GM11168 (cell line): Measurements from ENCODE around the gene GRK3.
"Not testable (repeated sequence)": the region's sequence is repeated elsewhere in the genome, so short reads cannot be mapped to it uniquely, and the experiment has no call there.

Source experiments
- in situ Hi-C: fragments of 300-500 bp; cut with MboI; formaldehyde crosslinking; loops from one replicate; pipeline ENCODE4 v1.12.0; 2022; ENCODE audit warnings: low sequenced_read_pairs; ENCODE audit not compliant: unreplicated experiment

Gene GRK3

DNA sequence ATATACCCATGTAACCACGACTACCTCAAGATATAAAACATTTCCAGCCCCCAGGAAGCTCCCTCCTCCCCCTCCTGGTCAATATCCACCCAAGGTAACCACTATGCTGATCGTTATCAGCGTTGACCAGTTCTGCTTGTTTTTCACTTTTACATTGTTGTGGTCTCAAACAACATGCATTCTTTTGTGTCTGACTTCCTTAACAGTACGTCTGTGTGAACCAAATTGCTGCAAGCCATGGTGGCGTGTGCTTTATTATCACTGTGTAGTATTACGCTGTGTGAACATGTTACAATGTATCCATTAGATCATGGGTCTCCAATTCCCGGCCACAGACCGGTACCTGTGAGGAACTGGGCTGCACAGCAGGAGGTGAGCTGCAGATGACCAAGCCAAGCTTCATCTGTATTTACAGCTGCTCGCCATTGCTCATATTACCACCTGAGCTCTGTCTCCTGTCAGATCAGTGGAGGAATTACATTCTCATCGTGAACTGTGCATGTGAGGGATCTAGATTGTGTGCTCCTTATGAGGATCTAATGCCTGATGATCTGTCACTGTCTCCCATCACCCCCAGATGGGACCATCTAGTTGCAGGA lies 15.5 kb upstream of the GRK3 start:
- in situ Hi-C loops = no loop called here

DNA sequence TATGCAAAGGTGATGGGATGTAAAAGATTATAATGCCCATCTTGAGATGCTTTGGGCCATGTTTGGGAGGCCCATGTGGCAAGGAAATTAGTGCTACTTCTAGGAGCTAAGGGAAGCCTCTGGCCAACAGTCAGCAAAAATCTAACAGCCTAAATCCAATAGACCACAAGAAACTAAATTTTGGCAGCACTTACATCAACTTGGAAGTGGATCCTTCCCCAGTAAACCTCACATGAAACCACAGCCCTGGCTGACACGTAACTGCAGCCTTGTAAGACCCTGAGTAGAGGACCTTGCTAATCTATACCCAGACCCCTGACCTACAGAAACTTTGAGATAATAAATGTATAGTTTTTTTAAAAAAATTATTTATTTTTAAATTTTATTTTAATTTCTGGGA lies 13.1 kb upstream of the GRK3 start:
- in situ Hi-C loops = no loop called here

DNA sequence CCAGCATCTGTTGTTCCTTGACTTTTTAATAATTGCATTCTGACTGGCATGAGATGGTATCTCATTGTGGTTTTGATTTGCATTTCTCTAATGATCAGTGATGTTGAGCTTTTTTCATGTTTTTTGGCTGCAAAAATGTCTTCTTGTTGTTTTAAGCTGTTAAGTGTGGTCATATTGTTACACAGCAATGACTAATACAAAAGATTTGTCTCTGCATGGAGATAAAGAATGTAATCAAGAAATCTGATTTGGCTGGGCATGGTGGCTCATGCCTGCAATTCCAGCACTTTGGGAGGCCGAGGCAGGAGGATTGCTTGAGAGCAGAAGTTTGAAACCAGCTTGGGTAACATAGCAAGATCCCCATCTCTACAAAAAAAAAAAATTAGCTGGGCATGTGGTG lies 12.1 kb upstream of the GRK3 start:
- in situ Hi-C loops = not testable (repeated sequence)

DNA sequence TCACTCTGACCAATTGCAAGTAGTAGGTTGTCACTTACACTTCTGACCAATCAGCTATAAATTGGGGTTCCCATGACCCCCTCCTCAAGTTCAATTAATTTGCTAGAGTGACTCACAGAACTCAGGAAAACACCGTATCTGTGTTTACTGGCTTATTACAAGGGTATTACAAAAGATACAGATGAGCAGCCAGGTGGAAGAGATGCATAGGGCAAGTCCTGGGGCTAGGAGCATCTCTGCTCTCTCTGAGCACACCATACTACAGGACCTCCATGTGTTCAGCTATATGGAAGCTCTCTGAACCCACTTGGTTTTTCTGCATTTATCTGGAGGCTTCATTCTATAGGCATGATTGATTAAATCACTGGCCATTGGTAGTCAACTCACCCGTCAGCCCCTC lies 11.3 kb upstream of the GRK3 start:
- in situ Hi-C loops = no loop called here

DNA sequence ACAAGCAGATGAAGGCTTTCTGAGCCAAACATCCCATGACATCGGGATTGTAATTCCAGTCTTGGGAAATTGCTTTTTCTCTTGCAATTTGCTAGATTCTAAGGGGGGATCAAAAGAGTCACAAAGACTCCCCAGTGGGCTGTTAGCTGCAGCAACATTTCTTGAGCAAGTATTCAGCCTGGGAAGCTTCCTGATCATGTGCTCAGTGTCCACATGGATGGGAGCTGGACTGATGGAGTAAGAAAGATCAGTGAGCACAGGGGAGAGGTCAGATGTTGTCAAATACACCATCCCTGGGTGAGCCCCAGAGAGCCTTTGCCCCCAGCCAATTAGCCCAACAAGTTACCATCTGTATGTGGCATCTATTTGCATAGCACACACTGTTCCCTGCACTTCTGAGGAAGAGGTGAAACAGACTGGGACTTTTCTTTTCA lies 10.2 kb upstream of the GRK3 start:
- in situ Hi-C loops = no loop called here

DNA sequence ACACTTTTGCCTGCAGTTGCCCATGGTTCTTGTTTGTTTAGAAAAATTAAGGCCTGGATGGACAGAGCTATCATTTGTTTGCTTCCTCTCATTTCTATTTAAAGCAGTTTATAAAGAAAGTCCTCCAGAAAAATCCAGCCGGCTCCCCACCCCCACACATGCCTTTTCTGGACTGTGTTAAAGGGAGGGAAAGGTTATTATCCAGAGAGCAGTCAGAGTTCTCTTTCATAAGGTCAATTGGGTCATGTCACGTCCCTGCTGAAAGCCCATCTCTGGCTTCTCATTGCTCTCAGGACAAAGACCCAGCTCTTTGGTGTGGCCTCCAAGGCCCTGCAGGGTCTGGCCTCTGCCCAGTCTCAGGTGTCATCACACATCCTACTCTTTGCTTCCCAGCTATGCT lies 9.8 kb upstream of the GRK3 start:
- in situ Hi-C loops = no loop called here

DNA sequence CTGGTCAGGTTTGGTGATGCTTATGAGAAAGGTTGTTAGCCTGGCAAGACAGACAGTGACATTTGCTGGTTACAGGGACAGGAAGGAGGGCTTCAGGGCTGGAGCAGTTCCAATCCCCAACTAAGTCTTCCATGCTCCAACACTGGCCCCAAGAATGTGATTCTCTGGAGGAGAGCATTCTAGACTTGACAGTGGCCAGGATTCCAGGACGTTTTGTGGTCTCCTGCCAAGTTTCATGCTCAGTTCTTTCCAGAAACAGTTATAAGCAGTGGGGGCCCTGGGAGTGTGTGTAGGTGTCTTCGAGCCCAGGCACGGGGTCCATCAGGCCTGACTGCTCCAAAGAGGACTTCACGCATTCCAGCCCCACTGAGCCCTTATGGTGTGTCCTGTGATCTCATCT lies 8.9 kb upstream of the GRK3 start:
- in situ Hi-C loops = no loop called here

DNA sequence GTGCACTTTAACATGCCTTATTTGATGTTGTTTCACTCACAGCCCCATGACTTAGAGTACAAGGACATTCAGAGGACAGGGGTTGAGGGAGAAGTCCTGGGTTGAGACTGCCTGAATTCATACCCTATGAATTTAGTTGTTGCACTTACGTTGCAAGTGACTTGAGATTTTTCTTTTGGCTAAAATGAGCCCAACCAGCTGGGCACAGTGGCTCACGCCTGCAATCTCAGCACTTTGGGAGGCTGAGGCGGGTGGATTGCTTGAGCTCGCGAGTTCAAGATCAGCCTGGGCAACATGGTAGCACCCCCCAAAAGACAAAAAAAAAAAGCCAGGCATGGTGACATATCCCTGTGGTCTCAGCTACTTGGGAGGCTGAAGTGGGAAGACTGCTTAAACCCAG lies 7.3 kb upstream of the GRK3 start:
- in situ Hi-C loops = no loop called here

DNA sequence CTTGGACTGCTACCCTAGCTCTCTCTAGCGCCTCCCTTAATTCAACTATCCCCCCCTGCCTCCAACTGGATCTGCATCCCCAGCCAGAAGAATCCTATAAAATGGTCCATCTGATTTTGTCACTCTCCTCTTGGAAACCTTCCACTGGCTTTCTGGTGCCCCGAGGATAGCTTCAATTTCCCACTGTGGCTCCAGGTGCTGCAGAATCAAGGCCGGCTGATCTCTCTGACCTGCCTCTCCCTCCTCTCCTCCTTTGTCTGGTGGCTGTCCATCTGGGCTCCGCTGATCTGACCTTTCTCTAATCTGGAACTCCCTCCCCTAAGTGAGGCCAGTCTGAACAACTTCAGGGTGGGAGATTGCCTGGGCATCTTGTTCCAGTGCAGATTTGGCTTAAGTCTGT lies 6.1 kb upstream of the GRK3 start:
- in situ Hi-C loops = no loop called here

DNA sequence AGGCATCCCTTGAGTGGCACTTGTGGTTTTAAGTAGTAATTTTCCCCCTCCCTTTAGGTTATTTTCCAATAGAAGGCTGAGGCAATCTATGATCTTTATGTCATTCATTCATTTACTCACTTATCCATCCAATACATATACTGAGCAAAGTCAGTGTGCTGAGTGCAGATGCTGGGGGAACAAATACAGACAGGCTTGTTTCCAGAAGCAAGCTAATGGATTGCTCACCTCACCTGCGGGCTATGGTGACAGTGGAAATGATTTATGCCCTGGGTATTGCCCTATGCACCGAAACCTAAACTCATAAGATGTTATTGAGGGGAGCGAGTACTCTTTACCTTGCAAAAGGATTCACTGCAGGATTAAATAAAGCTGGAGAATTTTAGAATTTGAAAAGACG lies 4.6 kb upstream of the GRK3 start:
- in situ Hi-C loops = loop anchor here (10.0 kb wide), 1 partner anchor 135 kb away; no protein-coding TSS in a partner anchor

DNA sequence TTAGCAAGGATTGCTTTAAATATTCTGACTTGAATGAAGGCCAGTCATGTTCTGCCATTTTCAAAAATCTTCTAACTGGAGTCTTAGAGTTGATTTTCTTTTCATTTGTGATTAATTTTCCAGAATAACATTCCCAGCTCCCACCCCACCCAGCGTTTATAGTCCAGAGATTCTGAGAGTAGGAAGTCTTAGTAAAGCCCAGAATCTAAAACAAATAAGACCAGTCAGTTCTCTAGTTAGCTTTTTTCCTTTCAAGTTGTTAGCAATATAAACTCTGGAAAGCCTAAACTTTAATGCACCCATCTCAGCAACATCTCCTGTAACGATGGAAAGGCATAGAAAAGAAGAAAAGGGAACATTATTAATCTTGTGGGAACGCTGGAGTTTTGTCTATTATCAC lies 3.3 kb upstream of the GRK3 start:
- in situ Hi-C loops = loop anchor here (10.0 kb wide), 1 partner anchor 134 kb away; no protein-coding TSS in a partner anchor

DNA sequence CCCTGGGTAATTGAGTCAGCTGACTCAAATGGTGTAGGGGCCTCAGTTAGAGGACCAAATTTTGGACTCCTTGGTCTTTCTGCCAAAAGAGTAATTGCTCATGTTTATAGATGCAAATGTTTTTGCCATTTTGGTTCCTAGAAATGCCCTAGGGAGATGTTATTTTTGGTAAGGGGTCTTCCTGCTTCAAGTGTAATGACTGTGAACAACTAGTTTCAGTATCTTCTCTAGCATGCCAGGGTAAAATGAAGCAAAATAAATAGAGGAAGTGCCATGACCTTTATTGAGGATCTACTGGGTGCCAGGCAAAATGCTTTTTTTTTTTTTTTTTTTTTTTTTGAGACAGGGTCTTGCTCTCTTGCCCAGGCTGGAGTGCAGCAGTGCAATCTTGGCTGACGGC lies 2.5 kb upstream of the GRK3 start:
- in situ Hi-C loops = loop anchor here (10.0 kb wide), 1 partner anchor 133 kb away; no protein-coding TSS in a partner anchor

DNA sequence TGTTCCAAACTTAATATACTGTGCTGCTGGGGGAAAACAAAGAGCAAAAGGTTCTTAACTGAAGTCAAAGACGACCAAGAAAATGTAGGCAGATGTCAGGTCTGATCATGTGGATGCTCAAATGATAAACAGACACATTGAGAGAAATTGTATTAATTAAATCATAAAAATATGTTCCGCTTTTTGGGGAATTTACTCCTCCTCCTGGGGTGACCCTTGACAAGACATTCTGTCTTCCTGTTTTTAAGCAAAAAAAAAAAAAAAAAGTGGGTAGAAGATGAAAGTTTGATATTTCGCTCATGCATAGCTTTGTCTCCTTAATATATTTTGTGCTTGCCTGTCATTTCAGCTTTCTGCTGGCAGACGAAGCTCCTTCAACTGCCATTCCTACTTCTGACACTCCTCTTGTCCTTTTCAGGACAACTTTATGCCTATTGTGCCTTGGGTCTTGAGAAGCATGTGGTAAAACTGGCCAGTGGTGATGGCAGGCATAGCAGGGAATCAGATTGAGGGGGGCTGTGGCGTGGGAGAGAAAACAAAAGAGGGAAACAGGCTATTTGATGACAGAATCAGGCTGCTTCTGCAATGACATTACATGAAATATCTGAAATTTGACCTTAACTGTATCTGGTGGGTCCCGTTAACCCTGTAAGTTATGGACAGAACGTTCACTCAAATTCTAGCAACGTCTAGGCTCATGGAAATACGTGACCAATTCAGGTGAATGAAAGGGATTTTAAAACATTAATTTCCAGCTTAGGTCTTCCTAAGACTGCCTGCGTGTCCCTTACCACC lies 1.3 kb upstream of the GRK3 start:
- in situ Hi-C loops = loop anchor here (10.0 kb wide), 1 partner anchor 132 kb away; no protein-coding TSS in a partner anchor

DNA sequence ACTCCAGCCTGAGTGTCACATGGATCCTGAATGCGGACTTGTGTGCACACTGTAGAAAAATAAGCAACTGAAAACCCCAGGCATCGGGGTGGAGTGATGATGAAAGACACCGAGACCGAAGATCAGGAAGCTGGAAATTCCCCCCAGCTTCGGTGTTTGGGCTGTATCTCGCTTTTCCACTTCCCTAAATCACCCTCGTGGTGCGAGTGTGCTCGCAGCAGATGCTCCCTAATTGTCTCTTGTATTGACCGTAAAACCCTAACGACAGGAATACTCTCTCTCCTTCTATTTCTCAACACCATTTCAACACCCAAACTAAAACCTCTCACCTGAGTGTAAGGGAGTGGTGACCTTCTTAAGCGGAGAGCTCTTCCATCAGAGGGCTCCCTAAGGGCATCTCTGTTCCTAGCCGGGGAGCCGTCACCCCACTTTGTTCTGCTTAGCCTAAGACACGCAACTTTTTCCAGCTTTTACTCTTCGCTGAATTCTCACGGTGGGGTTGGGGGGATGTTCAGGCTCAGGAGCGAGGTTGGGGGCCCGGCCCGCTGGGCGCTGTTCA lies 635 bp upstream of the GRK3 start:
- in situ Hi-C loops = loop anchor here (10.0 kb wide), 1 partner anchor 131 kb away; no protein-coding TSS in a partner anchor

DNA sequence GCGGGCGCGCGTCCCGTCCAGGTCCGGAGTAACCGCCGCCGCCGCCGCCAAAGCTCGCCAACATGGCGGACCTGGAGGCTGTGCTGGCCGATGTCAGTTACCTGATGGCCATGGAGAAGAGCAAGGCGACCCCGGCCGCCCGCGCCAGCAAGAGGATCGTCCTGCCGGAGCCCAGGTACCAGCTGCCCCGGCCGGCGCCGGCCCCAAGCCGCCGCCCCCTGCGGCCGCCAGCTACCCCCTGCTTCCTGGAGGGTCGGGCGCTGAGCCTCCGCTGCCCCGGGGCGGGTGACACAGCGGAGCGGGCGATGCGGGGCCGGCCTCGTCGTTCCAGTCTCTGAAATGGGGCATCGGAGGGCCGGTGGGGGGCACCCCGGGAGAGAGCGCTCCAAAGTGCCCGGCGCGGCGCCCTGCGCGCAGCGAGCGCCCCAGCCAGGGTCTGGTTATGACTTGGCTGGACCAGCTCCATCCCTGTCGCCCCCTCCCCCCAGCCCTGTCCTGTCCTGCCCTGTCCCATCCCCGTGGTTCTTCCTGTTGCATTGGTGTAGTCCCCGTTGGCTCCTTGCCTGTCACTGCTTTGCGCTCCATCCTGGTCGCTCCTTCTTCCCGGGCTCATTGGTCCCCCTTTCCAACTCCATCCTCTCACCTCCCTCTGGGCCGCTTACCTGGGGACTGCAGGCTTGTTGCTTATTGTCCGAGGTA lies 653 bp downstream of the GRK3 start:
- in situ Hi-C loops = loop anchor here (10.0 kb wide), 1 partner anchor 130 kb away; no protein-coding TSS in a partner anchor

DNA sequence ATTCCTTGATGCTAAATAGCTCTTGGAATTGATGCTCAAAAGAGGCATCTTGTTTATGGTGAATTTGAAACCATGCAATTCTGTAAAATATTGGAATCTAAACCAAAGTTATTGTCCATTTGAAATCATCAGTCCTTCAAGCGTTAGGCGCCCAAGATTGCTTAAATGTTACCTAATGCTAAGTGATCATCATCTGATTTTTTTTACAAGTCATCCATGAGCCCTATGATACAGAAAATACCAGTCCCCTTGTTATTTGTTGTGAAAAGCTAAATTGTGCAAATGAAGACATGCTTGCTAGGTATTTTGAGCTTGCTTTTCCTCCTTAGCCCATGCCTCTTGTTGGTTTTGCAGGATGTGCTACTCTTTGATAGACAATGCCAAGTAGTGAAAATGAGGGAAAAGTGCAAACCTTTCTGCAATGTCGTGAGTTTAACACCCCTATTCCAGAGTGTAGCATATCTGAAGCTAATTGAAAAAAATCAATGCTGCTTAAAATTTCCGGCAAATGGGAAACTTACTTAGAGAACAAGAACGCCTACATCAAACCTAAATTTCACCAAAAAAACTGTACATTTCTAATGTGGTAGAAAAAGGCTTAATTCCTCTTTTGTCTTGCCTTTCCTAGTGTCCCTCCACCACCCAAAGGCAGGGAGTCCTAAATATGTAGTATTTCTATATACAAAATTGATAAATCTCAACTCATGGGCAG lies 1.9 kb downstream of the GRK3 start:
- in situ Hi-C loops = loop anchor here (10.0 kb wide), 1 partner anchor 128 kb away; no protein-coding TSS in a partner anchor

DNA sequence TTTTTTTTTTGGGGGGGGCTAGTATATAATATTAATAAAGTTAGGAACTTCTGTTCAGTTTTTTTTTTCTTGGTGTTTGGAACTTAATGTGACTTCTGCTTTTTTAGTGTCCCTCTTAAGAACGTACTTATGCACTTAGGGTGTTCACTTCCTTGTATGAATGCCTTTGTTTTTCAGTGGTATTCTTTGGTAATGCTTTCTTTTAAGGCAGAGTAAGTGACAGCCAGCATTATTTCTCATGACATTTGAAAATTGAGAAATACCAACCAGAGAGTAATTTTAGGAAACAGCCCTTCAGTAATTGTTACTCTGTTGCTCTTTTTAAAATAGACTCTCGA lies 2.4 kb downstream of the GRK3 start:
- in situ Hi-C loops = loop anchor here (10.0 kb wide), 1 partner anchor 128 kb away; no protein-coding TSS in a partner anchor

DNA sequence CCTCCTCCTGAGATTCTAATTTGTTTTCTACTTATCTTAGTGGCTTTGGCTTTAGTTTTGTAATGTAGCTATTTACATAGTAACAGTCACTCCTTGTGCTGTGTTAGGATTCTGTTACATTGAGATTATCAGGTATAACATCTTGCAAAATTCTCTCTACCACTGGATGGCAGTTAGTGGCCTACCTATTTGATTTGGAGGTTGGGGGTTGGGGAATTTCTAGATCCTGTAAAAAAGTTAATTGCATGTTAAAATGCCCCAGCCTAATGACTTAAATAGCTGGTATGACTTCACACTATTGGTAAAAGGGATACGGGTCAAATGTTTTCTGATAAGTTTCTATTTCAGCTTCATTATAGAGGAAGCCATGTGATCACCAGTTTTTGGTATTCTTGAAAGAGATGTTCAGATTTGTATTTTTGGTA lies 2.8 kb downstream of the GRK3 start:
- in situ Hi-C loops = loop anchor here (10.0 kb wide), 1 partner anchor 128 kb away; no protein-coding TSS in a partner anchor

DNA sequence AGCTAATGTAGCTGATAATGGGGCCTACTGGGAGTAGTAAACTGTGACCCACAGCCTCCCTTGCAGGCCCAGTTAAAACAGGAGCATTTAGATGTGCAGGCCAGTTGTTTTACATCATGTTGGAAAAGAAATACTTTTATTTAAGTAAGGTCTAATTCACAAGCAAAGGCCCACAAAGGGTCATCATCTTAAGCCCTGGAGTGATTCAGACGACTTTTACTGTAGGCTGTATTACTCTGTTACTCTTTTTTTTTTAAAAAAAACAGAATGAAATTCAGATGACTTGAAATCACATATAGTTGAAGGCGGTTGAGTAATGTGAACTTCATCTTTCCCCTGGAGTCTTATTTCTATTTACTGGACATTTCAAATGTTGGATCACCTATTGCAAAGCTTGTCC lies 3.6 kb downstream of the GRK3 start:
- in situ Hi-C loops = loop anchor here (10.0 kb wide), 1 partner anchor 127 kb away; no protein-coding TSS in a partner anchor

DNA sequence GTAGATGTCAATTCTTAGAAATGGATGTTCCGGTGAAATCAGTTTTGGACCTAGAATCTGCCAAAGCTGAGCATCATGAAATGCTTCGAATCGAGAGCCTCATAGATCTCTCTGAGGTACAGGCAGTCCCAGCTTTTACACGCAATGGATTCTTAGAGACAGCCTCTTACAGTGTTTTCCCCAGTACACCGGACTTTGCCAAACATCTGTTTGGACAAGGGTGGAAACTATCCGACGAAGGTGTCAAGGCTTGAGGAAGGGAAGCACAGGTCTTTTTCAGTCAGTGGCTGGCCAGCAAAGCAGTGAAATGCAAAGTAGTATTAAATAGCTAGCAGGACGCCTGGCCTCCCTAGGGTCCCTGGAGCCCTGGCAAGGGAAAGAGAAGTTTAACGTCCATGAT lies 4.9 kb downstream of the GRK3 start:
- in situ Hi-C loops = loop anchor here (10.0 kb wide), 1 partner anchor 125 kb away; no protein-coding TSS in a partner anchor
